HG03135 (cell line): ENCODE measurements around the gene ATXN3.
"Not testable (repeated sequence)": the region's sequence is repeated elsewhere in the genome, so short reads cannot be mapped to it uniquely, and the experiment has no call there.

Experiments used
- ATAC-seq: cut with Tn5 transposase; IDR thresholded peaks from one replicate; pipeline ENCODE4 v1.9.1; 2021; ENCODE audit warnings: mild to moderate bottlenecking, moderate library complexity; ENCODE audit not compliant: unreplicated experiment

Gene ATXN3

DNA sequence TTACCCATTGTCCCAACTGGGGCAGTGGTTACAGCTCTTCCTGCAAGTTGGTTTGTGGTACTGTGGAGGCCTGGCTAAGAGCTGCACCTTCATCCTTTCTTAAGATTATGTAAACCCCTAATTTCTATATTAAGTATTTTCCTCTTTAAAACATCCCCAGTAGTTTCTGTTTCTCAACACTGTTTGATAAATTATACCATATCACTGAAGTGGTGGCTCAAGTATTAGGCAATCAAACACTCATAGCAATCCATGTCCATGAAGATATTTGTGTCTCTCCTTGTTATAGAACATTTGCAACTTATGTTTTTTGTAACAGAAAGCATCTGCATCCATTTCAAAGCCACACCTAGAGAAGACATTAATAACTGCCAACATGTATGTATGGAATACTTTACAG lies 31.8 kb downstream of the ATXN3 start:
- ATAC-seq: no peak

DNA sequence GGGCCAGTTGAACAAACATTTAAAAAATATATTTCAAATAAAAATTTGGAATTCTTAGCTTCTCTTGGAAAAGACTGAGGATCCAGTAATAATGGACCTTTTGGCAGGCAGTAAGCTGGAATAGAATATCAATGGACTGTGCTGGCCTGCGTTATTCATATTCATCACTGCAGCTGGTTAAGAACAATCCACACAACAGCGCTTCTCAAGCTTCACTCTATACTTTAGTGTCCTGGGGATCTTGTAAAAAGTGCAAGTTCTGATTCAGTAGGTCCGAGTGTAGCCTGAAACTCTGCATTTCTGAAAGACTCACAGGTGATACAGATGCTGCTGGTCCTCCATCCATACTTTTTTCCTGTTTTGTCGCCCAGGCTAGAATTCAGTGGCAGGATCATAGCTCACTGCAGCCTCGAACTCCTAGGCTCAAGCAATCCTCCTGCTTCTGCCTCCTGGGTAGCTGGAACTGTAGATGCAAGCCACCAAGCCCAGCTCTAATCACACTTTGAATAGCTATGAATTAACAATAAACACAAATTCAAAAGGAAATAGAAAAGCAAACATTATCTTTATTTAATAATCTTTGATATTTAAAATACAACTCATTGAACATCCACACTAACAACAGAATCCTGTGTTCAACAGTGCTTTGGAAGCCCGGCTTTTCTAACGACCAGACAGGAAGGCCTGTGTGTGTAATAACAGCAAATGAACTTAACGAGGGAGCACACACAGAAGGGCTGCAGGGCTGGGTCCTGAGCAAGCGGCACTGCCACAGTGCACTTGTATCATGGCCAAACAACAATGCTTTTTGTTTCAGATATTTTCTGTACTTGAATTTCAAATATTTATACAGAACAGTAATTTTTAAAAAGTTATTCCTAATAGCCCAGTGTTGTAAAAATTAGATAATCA lies 48.1 kb downstream of the ATXN3 start:
- no peak for ATAC-seq

DNA sequence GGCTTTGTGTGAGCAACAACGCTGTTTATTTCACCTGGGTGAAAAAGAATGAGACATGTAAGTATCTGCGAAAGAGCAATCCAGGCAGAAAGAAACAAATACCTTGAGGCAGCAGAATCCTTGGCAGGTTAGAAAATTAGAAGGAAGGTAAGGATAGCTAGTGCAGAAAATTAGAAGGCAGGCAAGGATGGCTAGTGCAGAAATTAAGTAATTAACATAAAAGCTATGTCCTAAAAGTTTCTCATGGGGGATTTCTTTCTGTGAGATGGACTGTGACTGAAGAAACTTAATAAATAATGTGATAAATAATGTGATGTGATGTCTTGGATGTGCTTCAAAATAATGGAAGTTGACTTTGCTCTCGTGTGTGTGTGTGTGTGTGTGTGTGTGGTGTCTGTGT lies 56.6 kb downstream of the ATXN3 start:
- no peak for ATAC-seq

DNA sequence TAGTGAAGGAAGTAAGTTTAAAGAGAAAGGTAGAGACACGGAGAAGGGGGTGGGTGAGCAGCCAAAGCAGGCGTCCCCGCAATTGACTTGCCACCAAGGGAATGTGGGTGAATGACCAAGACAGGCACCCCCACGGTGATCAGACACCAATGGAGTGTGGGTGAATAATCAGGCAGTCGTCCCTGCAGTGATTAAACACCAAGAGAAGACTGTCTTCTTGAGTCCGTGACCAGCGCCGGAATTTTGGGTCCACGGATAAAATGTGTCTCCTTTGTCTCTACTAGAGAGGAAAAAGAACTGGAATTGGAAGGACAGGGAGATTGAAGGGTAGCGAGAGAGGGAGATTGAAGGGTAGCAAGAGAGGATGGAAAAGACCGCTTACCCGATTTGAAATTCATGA lies 57.2 kb downstream of the ATXN3 start:
- ATAC-seq: not testable (repeated sequence)

DNA sequence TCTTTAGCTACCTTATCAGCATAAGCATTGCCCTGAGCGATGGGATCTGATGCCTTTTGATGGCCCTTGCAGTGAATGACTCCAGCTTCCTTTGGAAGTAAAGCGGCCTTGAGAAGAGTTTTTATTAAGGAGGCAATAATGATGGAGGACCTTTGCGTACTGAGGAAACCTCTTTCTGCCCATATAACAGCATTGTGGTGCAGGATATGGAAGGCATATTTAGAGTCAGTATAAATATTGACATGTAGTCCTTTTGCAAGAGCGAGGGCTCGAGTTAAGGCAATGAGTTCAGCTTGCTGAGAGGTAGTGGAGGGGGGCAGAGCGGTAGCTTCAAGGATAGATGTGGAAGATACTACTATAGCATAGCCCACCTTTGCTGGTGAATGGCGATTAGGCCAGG lies 60.5 kb downstream of the ATXN3 start:
- not testable (repeated sequence) for ATAC-seq

DNA sequence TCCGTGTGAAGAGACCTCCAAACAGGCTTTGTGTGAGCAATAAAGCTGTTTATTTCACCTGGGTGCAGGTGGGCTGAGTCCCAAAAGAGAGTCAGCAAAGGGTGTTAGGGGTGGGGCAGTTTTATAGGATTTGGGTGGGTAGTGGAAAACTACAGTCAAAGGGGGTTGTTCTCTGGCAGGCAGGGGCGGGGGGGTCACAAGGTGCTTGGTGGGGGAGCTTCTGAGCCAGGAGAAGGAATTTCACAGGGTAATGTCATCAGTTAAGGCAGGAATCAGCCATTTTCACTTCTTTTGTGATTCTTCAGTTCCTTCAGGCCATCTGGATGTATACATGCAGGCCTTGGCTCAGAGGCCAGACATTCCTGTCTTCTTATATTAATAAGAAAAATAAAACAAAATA lies 64.6 kb downstream of the ATXN3 start:
- not testable (repeated sequence) for ATAC-seq

DNA sequence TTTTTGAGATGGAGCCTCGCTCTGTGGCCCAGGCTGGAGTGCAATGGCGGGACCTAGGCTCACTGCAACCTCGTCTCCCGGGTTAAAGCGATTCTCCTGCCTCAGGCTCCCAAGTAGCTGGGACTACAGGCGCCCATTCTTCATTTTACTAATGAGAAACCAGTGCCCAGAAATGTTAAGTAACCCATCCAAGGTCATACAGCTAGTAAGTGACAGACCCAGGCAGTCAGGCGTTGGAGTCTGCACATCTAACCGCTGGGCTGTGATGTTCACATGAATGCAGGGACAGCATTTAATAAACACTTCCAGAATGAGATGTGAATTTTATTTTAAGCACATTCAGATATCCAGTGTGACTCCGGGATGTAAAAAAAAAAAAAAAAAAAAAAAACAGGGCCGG lies 65.2 kb downstream of the ATXN3 start:
- ATAC-seq: no peak

DNA sequence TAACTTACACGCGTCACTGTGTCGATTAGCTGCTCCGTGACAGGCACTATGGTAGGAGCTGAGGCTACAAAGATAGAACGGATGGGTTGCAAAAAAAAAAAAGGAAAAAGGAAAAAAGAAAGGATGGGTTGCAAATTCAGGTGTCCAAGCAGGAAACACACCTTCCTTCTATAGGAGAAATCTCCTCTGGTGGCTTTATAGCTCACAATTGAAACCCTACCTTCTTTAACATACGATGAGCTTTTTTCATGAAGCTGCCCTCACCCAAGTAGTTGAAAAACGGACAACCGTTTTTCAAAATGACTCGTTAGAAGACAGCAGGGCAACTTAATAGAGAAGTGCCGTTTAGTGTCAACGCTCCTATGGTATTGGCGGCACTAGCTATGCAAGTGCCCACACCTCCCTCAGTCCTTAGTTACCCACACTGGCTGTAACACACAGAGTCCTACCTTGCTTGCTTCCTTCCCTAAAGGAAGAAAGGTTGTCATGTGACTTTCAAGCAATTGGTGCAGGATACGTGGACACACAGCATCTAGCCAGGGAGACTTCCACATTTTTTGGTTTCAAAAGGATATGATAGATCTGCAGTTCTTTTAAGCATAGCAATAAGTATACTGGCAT lies 65.8 kb downstream of the ATXN3 start:
- ATAC-seq: peak; percentile 15

DNA sequence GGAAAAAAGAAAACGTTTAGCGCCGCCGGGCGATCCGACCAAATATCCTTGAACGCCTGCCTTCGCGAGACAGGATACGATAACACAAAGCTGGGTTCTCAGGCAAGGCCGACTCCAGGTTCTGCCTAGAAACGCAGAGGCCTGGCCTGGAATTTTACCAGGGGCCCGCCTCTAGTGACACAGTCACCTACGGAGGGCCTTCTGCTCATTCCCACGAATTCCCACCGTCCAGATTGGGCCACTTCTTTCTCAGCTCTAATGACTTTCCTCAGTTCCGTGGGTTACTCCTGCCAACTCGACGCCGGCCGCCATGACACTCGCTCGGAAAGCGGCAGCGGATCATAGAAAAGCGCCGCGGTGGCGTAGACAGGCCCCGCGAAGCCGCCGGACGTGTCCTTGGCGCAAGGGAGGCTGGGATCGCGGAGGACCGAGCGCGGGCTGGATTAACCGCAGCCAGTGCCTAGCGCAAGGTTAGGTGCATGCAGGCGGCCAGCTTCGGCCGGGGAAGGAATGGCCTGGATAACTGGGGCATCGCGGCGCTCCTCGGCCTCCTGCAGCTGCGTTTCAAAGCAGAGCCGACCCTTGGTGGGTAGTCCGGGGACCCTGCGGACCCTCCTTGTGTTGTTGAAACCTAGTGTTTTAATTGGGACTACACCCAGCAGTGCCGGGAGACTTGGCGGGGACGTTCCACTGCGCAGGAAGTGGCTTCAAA lies 66.5 kb downstream of the ATXN3 start, which contains the start of gene TRIP11:
TRIP11 (minus strand) TSS at position 341 of the 712 bp plus-strand sequence. CDS start 374 bp downstream, outside the sequence.
- ATAC-seq: peak; percentile 98

DNA sequence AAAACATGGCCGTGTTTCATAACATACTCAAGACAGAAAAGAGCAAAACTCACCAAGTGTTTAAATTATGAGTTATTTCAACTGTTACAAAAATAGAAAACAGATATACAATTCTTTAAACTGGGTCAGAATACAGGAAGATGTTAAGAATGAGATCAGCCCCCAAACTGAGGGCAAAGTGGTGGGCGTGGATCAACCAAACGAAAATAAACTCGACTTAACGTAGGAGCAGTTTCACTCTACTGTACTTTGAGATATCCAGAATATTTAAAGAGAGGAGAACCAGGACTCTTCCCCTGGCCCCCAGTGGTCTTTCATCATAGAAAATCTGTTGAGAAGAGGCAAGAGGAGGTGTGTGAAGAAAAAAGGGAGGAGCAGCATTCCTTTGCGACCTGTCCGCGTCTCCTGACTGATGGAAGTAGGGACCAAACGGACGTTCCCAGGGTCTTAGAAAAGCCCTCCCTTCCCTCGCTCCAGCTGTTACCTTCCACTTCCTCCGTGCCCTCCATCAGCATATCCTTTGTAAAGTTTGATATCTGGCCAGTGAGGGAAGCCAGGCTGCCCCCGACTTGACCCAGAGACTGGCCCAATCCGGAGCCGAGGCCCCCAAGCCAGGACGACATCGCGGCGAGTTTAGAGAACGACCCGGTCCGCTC lies 67.2 kb downstream of the ATXN3 start:
- ATAC-seq: peak; percentile 29

DNA sequence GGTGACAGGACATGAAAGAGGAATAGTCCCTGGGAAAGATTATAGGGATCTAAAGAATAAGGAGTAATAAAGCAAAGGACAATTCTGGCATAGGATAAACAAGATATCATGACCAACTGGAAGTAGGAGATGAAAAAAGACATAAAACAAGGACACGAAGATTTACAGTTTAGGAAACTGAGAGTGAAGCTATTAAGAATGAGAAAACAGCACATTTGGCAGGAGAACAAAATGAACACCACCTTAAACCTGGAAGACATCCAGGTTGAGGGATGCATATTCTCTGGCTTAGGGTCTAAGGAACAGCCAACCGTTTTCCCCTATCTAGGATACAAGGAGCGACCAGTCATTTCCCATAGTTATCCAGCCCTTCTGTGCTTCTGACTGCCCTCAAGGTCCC lies 68.4 kb downstream of the ATXN3 start:
- no peak for ATAC-seq

DNA sequence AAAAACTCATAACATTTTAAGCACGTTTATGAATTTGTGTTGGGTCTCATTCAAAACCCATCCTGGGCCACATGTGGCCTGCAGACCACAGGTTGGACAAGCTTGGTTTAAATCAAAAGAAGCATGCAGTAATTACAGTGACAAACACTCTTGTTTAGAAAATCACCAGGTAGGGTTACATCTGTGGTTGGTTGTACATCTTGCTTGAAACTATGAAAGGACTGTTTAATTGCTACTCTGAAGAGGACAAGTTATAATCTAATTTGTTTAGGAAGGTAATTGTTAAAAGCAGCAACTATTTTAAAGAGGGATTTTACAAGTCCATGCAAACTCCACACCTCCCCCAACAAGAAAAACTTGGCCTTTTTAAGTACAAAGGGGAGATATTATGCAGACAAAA lies 70.5 kb downstream of the ATXN3 start:
- no peak for ATAC-seq

DNA sequence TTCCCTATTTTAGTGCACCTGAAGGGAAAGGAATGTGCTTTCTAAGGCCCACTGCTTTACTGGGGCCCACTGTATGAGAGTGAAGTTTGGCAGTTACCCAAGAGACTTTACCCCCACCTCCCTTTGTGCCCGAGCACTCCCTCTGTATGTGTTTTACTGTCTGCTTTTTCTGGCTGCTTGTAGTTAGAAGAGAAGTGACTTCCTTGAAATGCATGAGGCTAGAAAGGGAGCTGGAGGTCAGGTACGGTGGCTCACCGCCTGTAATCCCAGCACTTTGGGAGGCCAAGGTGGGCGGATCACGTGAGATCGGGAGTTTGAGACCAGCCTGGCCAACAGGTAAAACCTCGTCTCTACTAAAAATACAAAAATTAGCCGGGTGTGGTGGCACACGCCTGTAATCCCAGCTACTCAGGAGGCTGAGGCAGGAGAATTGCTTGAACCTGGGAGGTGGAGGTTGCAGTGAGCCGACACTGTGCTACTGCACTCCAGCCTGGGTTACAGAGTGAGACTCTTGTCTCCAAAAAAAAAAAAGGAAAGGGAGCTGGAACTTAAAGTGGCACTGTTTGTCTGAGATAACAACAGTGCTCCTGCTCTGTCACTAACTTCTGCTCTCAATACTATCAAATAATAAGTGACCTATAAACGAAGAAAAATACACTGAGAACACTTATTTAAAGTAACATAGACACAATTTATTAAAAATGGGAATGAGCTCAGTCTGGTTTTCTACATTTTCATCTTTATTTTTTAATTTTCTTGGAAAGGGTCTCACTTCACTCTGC lies 72.3 kb downstream of the ATXN3 start:
- no peak for ATAC-seq

DNA sequence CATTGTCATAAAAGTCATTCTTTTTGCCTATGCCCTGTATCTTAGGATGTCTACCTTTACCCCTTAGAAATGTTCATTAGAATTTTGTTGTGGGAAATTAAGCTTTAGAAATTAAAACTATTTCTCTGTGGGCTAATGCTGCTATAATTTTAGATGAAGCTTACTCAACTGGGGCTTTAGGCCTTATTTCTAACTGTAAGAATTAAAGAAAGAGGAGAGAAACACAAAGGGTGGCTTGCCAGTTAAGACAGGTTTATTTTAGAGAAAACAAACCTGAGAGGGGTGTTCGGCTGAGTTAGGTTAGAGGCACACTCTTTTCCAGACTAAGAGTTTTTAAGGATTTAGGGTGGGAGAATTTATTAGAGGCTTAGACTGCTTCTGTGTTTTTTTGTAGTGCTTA lies 72.9 kb downstream of the ATXN3 start:
- no peak for ATAC-seq

DNA sequence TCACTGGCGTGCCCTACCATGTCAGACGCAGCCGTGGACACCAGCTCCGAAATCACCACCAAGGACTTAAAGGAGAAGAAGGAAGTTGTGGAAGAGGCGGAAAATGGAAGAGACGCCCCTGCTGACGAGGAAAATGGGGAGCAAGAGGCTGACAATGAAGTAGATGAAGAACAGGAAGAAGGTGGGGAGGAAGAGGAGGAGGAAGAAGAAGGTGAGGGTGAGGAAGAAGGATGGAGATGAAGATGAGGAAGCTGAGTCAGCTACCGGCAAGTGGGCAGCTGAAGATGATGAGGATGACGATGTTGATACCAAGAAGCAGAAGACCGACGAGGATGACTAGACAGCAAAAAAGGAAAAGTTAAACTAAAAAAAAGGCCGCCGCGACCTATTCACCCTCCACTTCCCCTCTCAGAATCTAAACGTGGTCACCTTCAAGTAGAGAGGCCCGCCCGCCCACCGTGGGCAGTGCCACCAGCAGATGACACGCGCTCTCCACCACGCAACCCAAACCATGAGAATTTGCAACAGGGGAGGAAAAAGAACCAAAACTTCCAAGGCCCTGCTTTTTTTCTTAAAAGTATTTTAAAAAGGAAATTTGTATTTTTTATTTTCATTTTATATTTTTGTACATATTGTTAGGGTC lies 79.7 kb downstream of the ATXN3 start:
- no peak for ATAC-seq

DNA sequence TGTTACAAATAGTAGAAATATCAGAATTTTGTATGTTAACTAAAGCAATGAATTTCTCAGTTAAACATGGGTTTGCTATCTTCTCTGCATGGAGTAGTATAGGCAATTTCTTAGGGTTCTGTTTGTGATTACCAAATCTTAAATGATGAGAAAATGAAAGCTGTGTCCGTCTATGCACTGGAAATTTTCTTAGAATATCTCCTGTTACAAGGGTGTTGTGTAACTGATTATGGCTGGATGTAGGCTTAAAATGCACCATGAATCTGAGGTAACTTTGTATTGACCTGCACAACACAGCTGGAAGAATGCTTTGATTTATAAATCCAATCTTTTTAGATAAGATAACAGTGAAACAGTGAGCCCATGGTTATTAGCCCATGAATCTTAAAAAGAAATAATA lies 84.3 kb downstream of the ATXN3 start:
- no peak for ATAC-seq

DNA sequence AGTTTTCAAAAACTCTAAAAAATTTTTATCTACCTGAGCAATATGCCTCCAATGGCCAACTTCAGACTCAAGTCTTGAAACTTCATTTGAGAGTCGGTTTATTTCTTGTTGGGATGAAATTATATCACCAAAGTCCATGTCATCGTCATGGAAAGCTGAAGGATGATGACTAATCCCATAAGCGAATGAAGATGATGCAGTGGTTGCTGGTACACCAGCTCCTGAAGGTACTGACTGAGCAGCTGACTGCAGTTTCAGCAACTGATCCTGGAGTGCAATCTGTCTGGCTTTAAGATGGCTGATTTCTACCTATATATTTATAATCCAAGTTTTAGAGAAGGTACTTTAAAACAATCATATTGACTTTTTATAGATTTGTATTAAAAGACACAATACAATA lies 84.9 kb downstream of the ATXN3 start:
- no peak for ATAC-seq

DNA sequence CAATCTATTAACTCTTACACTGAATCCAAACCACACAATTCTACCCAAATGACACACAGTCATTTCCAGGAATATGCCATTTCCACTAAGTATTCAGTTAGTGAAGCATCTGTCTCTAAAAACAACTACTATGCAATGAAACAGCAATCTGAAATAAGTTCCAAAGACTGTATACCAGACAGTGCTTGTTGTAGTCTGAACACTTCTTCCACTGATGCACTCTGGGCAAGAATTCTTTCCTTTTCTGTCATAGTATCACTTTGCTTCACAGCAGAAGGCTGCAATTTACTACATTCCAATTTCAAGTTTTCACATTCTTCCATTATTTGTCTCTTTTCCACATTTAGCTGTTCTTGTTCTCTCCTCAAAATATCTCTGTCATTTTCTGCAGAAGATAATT lies 92.3 kb downstream of the ATXN3 start:
- no peak for ATAC-seq

DNA sequence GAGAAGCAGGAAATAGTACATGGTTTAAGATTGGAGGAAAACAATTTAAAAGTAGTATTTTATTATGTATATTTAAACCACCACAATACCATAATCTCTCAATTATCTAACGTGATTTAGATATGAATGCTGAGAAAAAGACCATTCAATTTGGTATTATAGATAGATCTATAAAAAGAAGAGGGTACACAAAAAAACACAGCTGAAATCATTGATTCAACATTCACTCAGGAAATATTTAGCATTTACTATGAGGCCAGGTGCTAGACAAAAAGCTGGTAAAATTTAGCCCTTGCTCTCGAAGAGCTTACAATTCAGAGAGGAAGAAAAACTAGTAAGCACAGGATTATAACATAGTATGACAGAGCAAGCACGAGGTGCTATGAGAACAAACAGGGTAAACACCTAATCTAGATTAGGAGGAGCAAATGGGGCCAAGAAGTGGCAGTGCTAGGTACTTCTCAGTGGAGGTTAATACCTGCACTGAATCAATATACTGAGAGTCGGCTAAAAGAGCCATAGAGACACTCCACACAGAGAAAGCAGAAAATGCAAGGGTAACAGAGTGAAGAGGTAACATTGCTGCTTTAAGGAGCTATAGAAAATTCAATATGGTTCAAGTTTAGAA lies 94.1 kb downstream of the ATXN3 start:
- no peak for ATAC-seq
